Right lobe of liver (tissue), 6 donors: ENCODE measurements around the gene TOP3A. TPM values are rescaled to one million over a fixed set of nuclear protein-coding genes. Genes with fewer than 3 reads are reported as not detected.
A peak's percentile ranks its signal among the peaks of the same experiment; 100 is the strongest.

Experiments
- ATAC-seq, 4 donors: fragments of 200-7000 bp; cut with Tn5 transposase; one replicate each; pipeline ENCODE4 v1.9.1; 2020; ENCODE audit warnings: mild to moderate bottlenecking in 4 of 4, moderate library complexity in 4 of 4
- DNase-seq, 3 donors: peaks; one replicate each; pipeline ENCODE4 v3.0.0-alpha.2; 2020
- H3K27ac ChIP-seq, 3 donors: fragments of 200-600 bp; one replicate each; pipeline ENCODE4 v1.8.0; 2022
- H3K27me3 ChIP-seq, 2 donors: fragments of 200-600 bp; one replicate each; pipeline ENCODE4 v1.8.0; 2022
- H3K36me3 ChIP-seq, 4 donors: fragments of 200-600 bp; sonication (generic) in 1 of 4; one replicate each; pipeline versions ENCODE4 v1.5.1 to v1.8.0; 2017 to 2022; ENCODE audit warnings: control low read depth in 1 of 4
- H3K4me1 ChIP-seq, 4 donors: fragments of 200-600 bp; sonication (generic) in 1 of 4; one replicate each; pipeline versions ENCODE4 v1.5.1 to v1.8.0; 2017 to 2022; ENCODE audit warnings: control low read depth in 1 of 4
- H3K4me3 ChIP-seq, 3 donors: fragments of 200-600 bp; one replicate each; pipeline ENCODE4 v1.8.0; 2022
- H3K9me3 ChIP-seq, 4 donors: fragments of 200-600 bp; sonication (generic) in 1 of 4; one replicate each; pipeline versions ENCODE4 v1.5.1 to v1.8.0; 2017 to 2022; ENCODE audit warnings: control low read depth in 1 of 4
- POLR2A ChIP-seq: fragments of 450-650 bp; IDR thresholded peaks from one replicate; pipeline ENCODE4 v1.6.1; 2017; ENCODE audit warnings: antibody characterized with exemption, mild to moderate bottlenecking
- WGBS: methylation state at CpG from one replicate; pipeline ENCODE4 v1.1.6; 2018; ENCODE audit warnings: low coverage, low lambda C conversion rate; ENCODE audit not compliant: insufficient coverage; ENCODE audit errors: missing lambda C conversion rate; 5-methylcytosine and 5-hydroxymethylcytosine counted together
- intact Hi-C, 2 donors: fragments of 100-400 bp; cut with DNase I; formaldehyde crosslinking; loops; one replicate each; pipeline versions ENCODE4 v1.11.2 to v1.14.1; 2022
- total RNA-seq, 6 experiments: library from RNA; depleted of rRNA in 2 of 6; stranded (reverse); fragments of >200 nt in 2 of 6; fragmentation: NEBNext Ultra II Directional in 3 of 6; extraction: Animal tissue kit (Norgen Biotek cat#: 25700) in 3 of 6; gene quantifications; one replicate each; pipeline versions ENCODE4 v1.1.0 to v1.2.4, GENCODE V29; 2016 to 2023
- TF ChIP-seq, protein P1 (sequence below), 4 donors: fragments of 200-600 bp in 3 of 4; fragments of 450-650 bp in 1 of 4; IDR thresholded peaks; one replicate each; pipeline versions ENCODE4 v1.5.1 to v1.8.0; 2016 to 2022; ENCODE audit warnings: antibody characterized with exemption in 4 of 4, mild to moderate bottlenecking in 2 of 4
- donor health status: DM: no; HTN: yes; CAD: no.
- donor health status: DM: no; HTN: no; CAD: no.
- donor health status: DM: no; HTN: no; CAD: no.
- donor health status: DM: no; HTN: yes; CAD: no.
- donor health status: DM: no; HTN: yes; CAD: no.

Gene TOP3A
- total RNA-seq, 6 experiments from 2014 or later = 13.7 to 29.9 (median 20.7) TPM

DNA sequence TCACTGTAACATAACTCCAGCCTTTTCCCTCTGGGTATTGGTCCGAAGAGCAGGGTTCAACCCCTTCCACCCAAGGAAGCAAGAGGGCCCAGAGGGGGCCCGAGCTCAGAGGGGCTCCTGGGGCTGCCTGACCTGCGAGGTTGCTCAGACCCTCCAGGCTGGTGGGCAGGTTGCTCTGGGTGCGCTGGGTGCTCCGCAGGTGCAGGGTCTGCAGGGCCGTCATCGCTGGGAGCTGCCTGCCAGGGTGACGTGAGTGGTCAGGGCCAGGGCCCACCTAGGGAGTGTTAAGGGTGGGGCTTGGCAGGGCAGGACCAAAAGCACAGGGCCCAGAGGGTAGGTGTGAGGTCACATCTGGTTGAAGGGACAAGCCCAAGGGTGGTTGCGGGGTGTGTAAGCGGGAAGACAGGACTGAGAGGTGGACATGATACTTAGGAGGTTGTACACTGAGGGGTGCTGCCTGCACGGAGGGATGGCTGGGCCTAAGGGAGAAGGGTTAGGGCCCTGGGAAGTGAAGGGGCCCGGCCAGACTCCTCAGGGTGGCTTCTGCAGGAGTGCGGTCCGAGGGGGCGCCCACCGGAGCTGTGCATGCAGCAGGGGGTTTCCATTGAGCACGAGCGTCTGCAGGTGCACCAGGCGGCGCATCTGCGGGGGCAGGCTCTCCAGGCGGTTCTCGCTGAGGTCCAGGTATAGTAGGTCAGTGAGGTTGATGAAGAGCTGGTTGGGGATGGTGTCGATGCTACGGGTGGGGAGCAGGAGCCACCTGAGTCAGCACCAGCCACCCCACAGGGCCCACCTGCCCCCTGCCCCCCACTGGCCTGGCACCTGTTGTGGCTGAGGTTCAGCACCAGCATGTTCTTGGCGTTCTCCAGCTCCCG is 60.6 kb downstream of the TOP3A start:
- ATAC-seq (no peak), DNase-seq (peak in 1 of 3 donors; percentile 15)
- H3K27me3 ChIP-seq = no peaks in the 10 kb centered on the region
- H3K9me3 ChIP-seq = no peaks in the 10 kb centered on the region
- intact Hi-C loops = loop anchor here in 1 of 2 donors (10.0 kb wide), 1 partner anchor 61 kb away; the partner anchor contains the start of genes SMCR8 and TOP3A
- no peak overlapping the region for H3K27ac ChIP-seq
- H3K4me3 ChIP-seq = no peak overlapping the region
- WGBS = 92% methylated on average over 14 of the region's 27 CpGs
- peaks cover 0 to 23% (median 6%) of the 10 kb centered on the region in 4 donors for H3K4me1 ChIP-seq
- no peak for TF ChIP-seq POLR2A
- TF ChIP-seq, protein P1, sequence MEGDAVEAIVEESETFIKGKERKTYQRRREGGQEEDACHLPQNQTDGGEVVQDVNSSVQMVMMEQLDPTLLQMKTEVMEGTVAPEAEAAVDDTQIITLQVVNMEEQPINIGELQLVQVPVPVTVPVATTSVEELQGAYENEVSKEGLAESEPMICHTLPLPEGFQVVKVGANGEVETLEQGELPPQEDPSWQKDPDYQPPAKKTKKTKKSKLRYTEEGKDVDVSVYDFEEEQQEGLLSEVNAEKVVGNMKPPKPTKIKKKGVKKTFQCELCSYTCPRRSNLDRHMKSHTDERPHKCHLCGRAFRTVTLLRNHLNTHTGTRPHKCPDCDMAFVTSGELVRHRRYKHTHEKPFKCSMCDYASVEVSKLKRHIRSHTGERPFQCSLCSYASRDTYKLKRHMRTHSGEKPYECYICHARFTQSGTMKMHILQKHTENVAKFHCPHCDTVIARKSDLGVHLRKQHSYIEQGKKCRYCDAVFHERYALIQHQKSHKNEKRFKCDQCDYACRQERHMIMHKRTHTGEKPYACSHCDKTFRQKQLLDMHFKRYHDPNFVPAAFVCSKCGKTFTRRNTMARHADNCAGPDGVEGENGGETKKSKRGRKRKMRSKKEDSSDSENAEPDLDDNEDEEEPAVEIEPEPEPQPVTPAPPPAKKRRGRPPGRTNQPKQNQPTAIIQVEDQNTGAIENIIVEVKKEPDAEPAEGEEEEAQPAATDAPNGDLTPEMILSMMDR (IDR thresholded peaks at IDR 0.05) = no peak
- H3K36me3 ChIP-seq = peaks cover 0 to 67% (median 20%) of the 10 kb centered on the region in 4 donors

DNA sequence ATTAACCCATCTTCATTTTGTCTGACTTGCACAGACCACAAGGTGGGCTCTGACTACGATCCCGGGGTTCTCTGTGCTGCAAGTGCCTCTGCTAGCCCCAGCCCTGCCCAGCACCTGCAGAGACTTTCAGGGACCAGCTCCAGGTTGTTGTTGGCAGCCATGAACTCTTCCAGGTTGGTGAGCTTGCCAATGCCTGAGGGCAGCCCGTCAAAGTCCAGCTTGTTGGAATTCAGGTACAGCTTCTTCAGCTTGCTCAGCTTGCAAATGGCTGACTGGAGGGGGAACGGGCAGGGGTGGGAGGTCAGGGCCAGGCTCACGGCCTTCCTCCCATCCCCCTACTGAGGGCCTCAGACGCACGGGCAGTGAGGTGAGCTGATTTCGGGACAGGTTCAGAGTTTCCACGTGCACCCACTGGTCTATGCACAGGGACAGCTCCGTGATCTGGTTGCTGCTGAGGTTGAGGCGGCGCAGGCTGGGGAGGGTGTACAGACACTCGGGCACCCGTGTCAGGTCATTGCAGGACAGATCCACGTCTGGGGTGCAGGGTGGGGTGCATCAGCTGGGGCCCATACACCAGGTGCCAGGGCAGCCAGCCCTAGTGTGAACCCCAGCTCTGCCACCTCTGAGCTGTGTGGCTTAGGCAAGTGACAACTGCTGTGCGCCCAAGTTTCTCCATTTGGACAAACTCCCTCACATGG is 61.5 kb downstream of the TOP3A start:
- WGBS = no CpG with 5 or more reads among the region's 16 CpGs
- Histone ChIP-seq H3K27ac (no peak overlapping the region), H3K9me3 (no peaks in the 10 kb centered on the region), H3K4me1 (peaks cover 0 to 18% (median 6%) of the 10 kb centered on the region in 4 donors), H3K4me3 (no peak overlapping the region), H3K36me3 (peaks cover 0 to 73% (median 23%) of the 10 kb centered on the region in 4 donors), H3K27me3 (no peaks in the 10 kb centered on the region)
- ATAC-seq = peak in 1 of 4 donors; percentile 55
- no peak for TF ChIP-seq POLR2A
- TF ChIP-seq, protein P1 (IDR thresholded peaks at IDR 0.05) = no peak
- intact Hi-C loops = loop anchor here in 1 of 2 donors (10.0 kb wide), 1 partner anchor 61 kb away; the partner anchor contains the start of genes SMCR8 and TOP3A
- peak in 1 of 3 donors; percentile 72 for DNase-seq

DNA sequence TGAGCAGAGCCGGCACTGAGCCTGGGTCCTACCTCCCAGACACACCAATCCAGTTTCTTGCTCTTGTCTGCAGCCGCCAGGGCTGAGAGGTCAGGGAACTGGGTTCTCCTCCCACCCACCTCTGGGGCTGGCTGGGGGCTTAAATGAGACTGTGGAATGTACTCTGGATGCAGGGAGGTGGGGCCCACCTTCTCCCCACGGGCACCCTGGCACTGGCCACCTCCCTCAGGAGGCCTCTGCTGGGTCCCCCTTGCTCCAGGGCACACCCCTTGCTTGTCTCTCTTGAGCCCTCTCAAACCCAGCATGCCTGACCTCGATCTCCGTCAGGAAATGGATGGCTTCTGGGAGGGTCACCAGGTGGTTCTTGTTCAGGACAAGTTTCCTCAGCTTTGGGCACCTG is 62.6 kb downstream of the TOP3A start:
- ATAC-seq = no peak
- H3K36me3 ChIP-seq = peaks cover 0 to 84% (median 28%) of the 10 kb centered on the region in 4 donors
- intact Hi-C loops = loop anchor here in 1 of 2 donors (10.0 kb wide), 1 partner anchor 63 kb away; the partner anchor contains the start of genes SMCR8 and TOP3A
- no CpG with 5 or more reads among the region's 5 CpGs for WGBS
- H3K9me3 ChIP-seq = no peaks in the 10 kb centered on the region
- DNase-seq = no peak
- H3K4me3 ChIP-seq = no peak overlapping the region
- no peaks in the 10 kb centered on the region for H3K27me3 ChIP-seq
- peaks cover 0 to 12% (median 4%) of the 10 kb centered on the region in 4 donors for H3K4me1 ChIP-seq
- no peak overlapping the region for H3K27ac ChIP-seq
- no peak for TF ChIP-seq POLR2A
- TF ChIP-seq, protein P1 (IDR thresholded peaks at IDR 0.05) = no peak

DNA sequence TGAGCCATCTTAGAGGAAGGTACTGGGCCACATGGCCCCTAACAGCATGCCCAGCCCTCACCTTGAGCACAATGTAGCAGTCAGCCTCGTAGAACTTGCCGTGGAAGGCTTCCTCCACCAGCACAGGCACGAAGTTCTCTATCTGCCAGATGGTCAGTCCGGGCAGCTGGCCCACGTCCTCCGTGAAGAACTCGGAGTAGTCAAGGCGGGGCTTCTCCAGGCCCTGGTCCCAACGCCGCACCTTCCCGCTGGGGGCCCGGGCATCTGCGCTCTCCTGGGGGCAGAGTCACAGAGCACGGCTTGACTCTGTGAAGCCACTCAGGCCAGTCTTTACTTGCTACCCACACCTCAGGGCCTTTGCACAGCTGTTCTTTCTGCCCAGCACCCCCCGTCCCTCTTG is 63.6 kb downstream of the TOP3A start:
- no peak for DNase-seq
- no peak overlapping the region for H3K4me3 ChIP-seq
- H3K27ac ChIP-seq = no peak overlapping the region
- H3K9me3 ChIP-seq = no peaks in the 10 kb centered on the region
- H3K27me3 ChIP-seq = no peaks in the 10 kb centered on the region
- intact Hi-C loops = loop anchor here in 1 of 2 donors (10.0 kb wide), 1 partner anchor 64 kb away; the partner anchor contains the start of genes SMCR8 and TOP3A
- 80% methylated on average over 6 of the region's 15 CpGs for WGBS
- ATAC-seq = no peak
- H3K36me3 ChIP-seq = peaks cover 3 to 91% (median 30%) of the 10 kb centered on the region in 4 donors
- TF ChIP-seq, protein P1 (IDR thresholded peaks at IDR 0.05) = no peak
- no peak for TF ChIP-seq POLR2A
- peaks cover 0 to 8% (median 0%) of the 10 kb centered on the region in 4 donors for H3K4me1 ChIP-seq
